ENCODE results near the gene SLX9.

Gene SLX9

DNA sequence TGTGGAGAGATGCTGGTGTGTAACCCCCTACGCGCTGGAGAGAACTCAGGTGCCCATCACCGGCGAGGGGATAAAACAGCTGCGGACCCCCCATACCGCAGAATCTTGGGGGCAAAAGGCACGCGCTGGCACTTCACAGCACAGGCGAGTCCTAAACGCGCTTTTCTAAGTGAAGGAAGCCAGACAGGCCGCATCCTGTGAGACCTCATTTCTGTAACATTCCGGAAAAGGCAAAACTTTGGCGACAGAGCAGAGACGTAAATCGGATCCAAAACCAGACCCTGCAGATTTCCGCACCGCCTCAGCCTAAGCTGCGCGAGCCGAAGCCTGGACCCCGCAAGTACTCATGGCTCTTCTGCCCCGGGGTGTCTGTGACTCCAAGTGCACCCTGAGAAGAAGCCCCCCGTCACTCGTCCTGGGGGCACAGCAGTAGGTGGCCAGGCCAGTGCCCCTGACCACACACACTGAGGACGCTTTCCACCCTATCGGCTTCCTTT is 60.9 kb downstream of the SLX9 start:
- no peaks in the 10 kb centered on the region for H3K4me1 ChIP-seq (ENCODE audit: insufficient read depth, low read length)
- no peak overlapping the region for H3K9ac ChIP-seq (ENCODE audit: low read depth, low read length)
- H3K27ac ChIP-seq (ENCODE audit: low read depth, low read length): no peak overlapping the region

DNA sequence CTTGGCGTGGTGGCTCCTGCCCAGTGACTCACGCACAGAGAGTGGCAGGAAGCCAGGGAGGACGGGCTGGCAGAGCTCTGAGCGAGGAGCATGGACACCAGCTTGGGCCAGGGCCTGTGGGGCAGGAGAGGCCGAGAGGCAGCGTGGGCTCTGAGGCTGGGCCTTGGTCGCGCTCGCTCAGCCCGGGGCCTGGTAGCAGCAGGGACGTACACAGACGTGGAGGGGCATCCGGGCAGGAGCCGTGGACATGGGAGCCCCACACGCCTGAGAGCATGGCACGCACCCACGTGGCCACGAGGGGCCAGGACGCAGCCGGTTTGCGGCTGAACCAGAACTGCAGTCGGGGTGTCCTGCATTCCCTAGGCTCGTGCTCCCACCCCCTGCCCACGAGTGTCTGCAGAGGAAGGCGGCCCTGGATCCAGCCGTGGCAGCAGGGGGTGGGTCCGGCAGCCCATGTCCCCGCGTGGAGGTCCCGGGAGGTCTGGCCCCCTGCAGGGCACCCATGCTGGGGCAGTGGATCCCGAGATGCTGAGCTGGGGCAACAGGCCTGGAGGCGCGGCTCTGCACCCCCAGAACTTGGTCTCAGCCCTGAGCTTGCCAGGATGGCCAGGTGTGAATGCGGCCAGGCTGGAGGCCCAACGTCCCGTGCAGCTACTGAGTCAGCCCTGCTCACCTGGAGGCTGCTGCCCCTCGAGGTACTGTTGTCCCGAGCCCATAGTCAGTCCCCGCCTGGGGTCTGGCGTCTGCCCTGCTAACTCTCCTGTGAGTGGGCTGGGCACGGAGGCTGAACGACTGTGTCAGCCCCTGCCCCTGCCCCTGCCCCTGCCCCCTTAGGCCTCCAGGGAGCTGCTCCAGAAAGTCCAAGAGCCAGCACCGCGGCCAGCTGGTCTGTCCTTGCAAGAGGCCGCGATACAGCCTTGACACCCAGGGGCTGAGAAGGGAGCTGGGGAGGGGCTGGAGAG is 61.6 kb downstream of the SLX9 start:
- Histone ChIP-seq H3K36me3 (ENCODE audit: insufficient read depth, low read length) (no peaks in the 10 kb centered on the region), H3K9me3 (ENCODE audit: insufficient read depth, low read depth, low read length) (no peaks in the 10 kb centered on the region), H3K27me3 (ENCODE audit: insufficient read depth, low read length) (no peaks in the 10 kb centered on the region), H3K27ac (ENCODE audit: low read depth, low read length) (no peak overlapping the region), H3K4me3 (ENCODE audit: low read length) (no peak overlapping the region), H3K9ac (ENCODE audit: low read depth, low read length) (no peak overlapping the region), H3K4me1 (ENCODE audit: insufficient read depth, low read length) (no peaks in the 10 kb centered on the region)
- 87% methylated on average over 46 of the region's 46 CpGs for WGBS

More for the DNA sequence above, 60.9 kb downstream of the SLX9 start:
- Histone ChIP-seq H3K4me3 (ENCODE audit: low read length) (no peak overlapping the region), H3K9me3 (ENCODE audit: insufficient read depth, low read depth, low read length) (no peaks in the 10 kb centered on the region), H3K36me3 (ENCODE audit: insufficient read depth, low read length) (no peaks in the 10 kb centered on the region), H3K27me3 (ENCODE audit: insufficient read depth, low read length) (no peaks in the 10 kb centered on the region)
- WGBS: 96% methylated on average over 27 of the region's 27 CpGs

DNA sequence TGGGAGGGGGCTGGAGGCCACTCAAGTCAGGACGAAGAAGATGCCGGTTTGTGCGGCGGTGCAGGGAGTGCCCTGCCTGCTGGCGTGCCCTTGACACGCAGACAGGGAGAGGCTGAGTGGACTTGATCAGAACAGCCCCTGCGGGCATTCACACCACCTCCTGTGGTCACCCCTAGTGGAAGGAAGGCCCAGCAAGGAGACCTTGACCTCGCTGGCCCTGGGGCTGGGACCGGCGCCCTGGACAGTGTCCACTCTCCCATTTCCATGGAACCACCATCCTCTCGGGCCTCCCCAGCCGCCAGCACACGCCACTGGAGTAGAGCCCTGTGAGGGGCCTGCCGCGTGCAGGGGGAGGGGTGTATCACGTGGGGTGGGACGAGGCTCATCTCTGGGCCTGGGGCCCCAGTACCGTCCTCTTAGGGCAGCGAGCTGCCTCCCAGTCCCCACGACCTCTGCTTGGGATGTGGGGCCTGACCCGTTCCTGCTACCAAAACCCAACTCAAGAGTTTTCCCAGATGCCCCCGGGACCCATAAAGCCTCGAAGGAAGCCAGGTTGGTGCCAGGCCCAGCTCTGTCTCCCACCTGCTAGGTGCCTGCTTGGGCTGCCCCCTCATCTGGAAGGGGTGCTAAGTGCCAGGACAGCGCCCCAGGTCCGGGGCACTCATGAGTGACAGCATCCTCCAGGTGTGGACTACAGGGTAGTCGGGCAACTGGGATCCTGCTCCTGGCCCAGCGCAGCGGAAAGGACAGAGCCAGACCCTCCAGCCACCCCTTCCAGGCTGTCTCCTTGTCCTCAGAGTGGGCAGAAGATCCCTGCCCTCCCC is 62.8 kb downstream of the SLX9 start:
- no peaks in the 10 kb centered on the region for H3K27me3 ChIP-seq (ENCODE audit: insufficient read depth, low read length)
- no peaks in the 10 kb centered on the region for H3K4me1 ChIP-seq (ENCODE audit: insufficient read depth, low read length)
- WGBS: 89% methylated on average over 28 of the region's 28 CpGs
- no peaks in the 10 kb centered on the region for H3K36me3 ChIP-seq (ENCODE audit: insufficient read depth, low read length)
- no peak overlapping the region for H3K4me3 ChIP-seq (ENCODE audit: low read length)
- H3K27ac ChIP-seq (ENCODE audit: low read depth, low read length): no peak overlapping the region
- H3K9me3 ChIP-seq (ENCODE audit: insufficient read depth, low read depth, low read length): no peaks in the 10 kb centered on the region
- no peak overlapping the region for H3K9ac ChIP-seq (ENCODE audit: low read depth, low read length)

DNA sequence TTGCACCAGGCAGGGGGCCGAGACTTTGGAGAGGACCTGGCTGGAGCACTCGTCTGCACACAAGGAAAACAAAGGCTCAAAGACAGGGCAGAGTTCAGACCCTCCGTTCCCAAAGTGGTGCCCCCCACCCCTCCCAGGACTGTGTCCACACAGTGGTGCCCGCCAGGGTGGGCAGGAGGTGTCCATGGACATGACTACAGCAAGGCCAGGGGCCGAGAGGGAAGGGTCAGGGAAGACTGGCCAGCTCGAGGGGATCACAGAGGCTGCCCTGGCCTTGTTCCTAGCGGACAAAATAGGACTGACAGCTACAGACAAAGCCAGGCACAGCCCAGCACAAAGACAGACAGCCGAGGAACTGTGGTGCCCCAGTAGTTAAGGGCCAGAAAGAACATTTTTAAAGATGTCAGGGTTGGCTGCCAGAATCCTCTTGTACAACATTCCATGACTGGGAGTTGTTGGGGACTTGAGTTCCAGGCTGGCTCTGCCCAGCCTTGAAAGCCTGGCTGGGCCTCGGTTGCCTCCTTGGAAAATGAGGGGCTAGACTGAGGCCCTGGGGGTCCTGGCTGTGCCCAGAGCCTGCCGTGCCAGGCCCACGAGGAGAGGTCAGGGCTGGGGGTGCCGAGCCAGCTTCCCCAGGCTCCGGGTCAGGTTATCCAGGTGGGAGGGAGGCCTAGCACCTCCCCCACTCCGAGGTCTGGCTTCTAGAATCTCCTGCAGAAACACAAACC is 63.7 kb downstream of the SLX9 start:
- Histone ChIP-seq H3K27me3 (ENCODE audit: insufficient read depth, low read length) (no peaks in the 10 kb centered on the region), H3K9me3 (ENCODE audit: insufficient read depth, low read depth, low read length) (no peaks in the 10 kb centered on the region), H3K27ac (ENCODE audit: low read depth, low read length) (no peak overlapping the region), H3K36me3 (ENCODE audit: insufficient read depth, low read length) (no peaks in the 10 kb centered on the region), H3K9ac (ENCODE audit: low read depth, low read length) (no peak overlapping the region), H3K4me3 (ENCODE audit: low read length) (no peak overlapping the region), H3K4me1 (ENCODE audit: insufficient read depth, low read length) (no peaks in the 10 kb centered on the region)
- 78% methylated on average over 14 of the region's 14 CpGs for WGBS

DNA sequence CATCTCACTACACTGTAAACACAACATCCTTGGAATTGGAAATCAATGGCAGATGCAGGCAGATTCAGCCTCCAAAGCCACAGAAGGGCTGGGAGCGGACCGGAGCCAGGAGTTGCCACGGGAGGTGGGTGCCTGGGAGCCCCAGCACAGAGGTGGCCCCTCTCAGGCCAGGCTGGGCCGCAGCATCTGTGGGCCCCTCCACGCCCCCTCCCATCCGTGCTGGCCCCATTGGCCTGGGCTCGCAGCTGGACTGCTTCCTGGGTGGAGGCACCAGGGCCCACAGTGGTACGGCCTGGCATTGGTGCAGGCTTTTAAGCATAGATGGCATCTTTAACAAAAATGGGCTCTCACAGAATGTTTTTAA is 64.2 kb downstream of the SLX9 start:
- no peaks in the 10 kb centered on the region for H3K27me3 ChIP-seq (ENCODE audit: insufficient read depth, low read length)
- H3K27ac ChIP-seq (ENCODE audit: low read depth, low read length): no peak overlapping the region
- no peak overlapping the region for H3K9ac ChIP-seq (ENCODE audit: low read depth, low read length)
- no peaks in the 10 kb centered on the region; the same call in 1 of the 2 replicates for H3K9me3 ChIP-seq (ENCODE audit: insufficient read depth, low read depth, low read length)
- no peaks in the 10 kb centered on the region for H3K36me3 ChIP-seq (ENCODE audit: insufficient read depth, low read length)
- no peaks in the 10 kb centered on the region for H3K4me1 ChIP-seq (ENCODE audit: insufficient read depth, low read length)
- no peak overlapping the region for H3K4me3 ChIP-seq (ENCODE audit: low read length)
- WGBS: 93% methylated on average over 8 of the region's 8 CpGs

DNA sequence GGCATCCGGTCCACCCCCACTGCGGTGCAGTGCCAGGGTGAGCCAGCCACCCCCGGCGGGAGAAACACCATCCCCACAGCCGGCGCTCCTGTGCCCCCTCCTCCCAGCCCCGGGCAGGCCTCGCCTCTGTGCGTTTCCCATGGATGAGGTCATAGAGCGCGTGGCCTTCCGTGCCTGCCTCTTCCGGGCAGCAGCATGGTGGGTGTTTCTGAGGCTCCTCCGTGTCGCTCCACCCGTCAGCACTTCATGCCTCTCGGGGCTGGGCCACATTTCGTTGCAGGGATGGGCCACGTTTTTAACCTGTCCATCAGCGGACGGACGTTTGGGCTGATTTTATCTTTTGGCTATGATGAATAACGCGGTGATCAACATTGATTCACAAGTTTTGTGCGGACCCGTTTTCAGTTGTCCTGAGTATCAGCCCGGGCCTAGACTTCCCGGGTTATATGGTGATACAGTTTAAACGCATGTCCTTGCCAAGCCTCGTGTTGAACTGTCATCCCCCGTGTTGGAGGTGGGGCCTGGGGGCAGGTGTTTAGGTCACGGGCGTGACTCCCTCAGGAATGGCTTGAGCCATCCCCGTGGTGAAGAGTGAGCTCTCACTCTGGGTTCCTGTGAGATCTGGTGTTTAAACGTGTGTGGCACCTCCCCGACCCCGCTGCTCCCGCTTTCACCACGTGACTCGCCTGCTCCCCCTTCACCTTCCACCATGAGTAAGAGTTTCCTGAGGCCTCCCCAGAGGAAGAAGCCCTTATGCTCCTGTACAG is 64.8 kb downstream of the SLX9 start:
- H3K27me3 ChIP-seq (ENCODE audit: insufficient read depth, low read length): no peaks in the 10 kb centered on the region
- no peak overlapping the region for H3K9ac ChIP-seq (ENCODE audit: low read depth, low read length)
- no peaks in the 10 kb centered on the region for H3K36me3 ChIP-seq (ENCODE audit: insufficient read depth, low read length)
- H3K9me3 ChIP-seq (ENCODE audit: insufficient read depth, low read depth, low read length): no peaks in the 10 kb centered on the region; the same call in 1 of the 2 replicates
- H3K4me3 ChIP-seq (ENCODE audit: low read length): no peak overlapping the region
- H3K27ac ChIP-seq (ENCODE audit: low read depth, low read length): no peak overlapping the region
- 89% methylated on average over 40 of the region's 40 CpGs for WGBS
- no peaks in the 10 kb centered on the region for H3K4me1 ChIP-seq (ENCODE audit: insufficient read depth, low read length)

DNA sequence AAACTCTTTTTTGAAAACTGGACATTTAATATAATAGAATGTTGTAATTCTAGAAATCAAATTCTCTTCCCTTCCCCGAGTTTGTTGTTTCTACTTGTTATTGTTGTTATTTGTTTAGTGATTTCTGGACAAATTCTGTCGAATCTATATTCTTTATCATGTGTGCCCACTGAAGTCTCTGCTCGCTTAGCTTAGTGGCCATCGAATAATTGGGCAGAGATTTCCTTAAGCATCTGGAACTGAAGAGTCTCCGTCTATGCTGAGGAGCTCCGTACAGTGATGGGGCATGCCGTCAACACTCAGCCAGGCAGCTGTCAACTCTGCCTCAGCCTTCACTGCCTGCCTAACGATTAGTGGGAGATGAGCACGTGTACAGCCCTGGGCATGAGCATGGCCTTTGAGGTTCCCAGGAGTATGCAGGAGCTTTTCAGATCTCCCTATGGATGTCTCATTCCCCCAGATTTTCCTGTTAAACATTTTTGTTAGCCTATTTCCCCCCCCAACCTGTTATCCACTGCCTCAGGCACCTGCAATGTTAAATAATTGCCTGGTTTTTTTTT is 66.8 kb downstream of the SLX9 start:
- peaks cover 5% of the 10 kb centered on the region; the same call in 1 of the 2 replicates for H3K27me3 ChIP-seq (ENCODE audit: insufficient read depth, low read length)
- peaks cover 15% of the 10 kb centered on the region for H3K4me1 ChIP-seq (ENCODE audit: insufficient read depth, low read length)
- no peaks in the 10 kb centered on the region for H3K36me3 ChIP-seq (ENCODE audit: insufficient read depth, low read length)
- H3K9ac ChIP-seq (ENCODE audit: low read depth, low read length): no peak overlapping the region
- WGBS: 89% methylated on average over 8 of the region's 9 CpGs
- H3K4me3 ChIP-seq (ENCODE audit: low read length): no peak overlapping the region
- H3K9me3 ChIP-seq (ENCODE audit: insufficient read depth, low read depth, low read length): no peaks in the 10 kb centered on the region; the same call in 1 of the 2 replicates
- no peak overlapping the region for H3K27ac ChIP-seq (ENCODE audit: low read depth, low read length)

DNA sequence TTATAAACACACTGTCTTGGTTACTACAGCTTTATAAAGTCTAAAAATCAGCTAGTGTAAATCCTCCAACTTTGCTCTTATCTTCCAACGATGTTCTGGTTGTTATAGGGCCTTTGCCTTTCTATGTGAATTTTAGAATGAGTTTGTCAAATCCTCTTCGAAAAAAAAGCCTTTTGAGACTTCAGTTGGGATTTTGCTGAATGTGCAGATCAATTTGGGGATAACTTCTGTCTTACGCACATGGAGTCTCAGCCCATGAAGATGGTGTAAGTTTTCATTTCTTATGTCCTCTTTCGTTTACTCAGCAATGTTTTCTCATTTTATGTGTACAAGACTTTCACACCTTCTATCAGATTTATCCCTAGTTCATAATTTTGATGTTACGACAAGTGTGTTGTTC is 69.8 kb downstream of the SLX9 start:
- Histone ChIP-seq H3K4me1 (ENCODE audit: insufficient read depth, low read length) (peaks cover 30% of the 10 kb centered on the region), H3K36me3 (ENCODE audit: insufficient read depth, low read length) (no peaks in the 10 kb centered on the region), H3K4me3 (ENCODE audit: low read length) (no peak overlapping the region), H3K27ac (ENCODE audit: low read depth, low read length) (no peak overlapping the region), H3K9me3 (ENCODE audit: insufficient read depth, low read depth, low read length) (no peaks in the 10 kb centered on the region; the same call in 1 of the 2 replicates), H3K27me3 (ENCODE audit: insufficient read depth, low read length) (peaks cover 5% of the 10 kb centered on the region; the same call in 1 of the 2 replicates), H3K9ac (ENCODE audit: low read depth, low read length) (no peak overlapping the region)
- 96% methylated on average over 5 of the region's 5 CpGs for WGBS

DNA sequence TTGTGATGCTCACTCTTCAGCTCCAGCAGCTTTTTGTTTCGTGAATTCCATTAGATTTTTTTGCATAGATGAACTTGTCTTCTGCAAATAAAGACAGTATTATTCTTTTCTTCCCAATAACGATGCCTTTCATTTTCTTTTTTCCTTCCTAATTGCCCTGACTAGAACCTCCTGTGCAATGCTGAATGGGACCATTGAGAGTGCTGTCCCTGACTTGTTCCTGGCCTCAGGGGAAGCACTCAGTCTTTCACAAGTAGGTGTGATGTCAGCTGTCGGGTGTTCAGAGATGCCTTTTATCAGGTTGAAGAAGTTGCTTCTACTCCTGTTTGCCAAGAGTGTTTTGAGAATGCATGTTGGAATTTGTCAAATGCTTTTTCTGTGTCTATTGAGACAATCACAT is 70.3 kb downstream of the SLX9 start:
- Histone ChIP-seq H3K4me3 (ENCODE audit: low read length) (no peak overlapping the region), H3K27me3 (ENCODE audit: insufficient read depth, low read length) (peaks cover 5% of the 10 kb centered on the region; the same call in 1 of the 2 replicates), H3K27ac (ENCODE audit: low read depth, low read length) (no peak overlapping the region), H3K4me1 (ENCODE audit: insufficient read depth, low read length) (peaks cover 30% of the 10 kb centered on the region), H3K9ac (ENCODE audit: low read depth, low read length) (no peak overlapping the region), H3K36me3 (ENCODE audit: insufficient read depth, low read length) (no peaks in the 10 kb centered on the region), H3K9me3 (ENCODE audit: insufficient read depth, low read depth, low read length) (no peaks in the 10 kb centered on the region; the same call in 1 of the 2 replicates)
- WGBS: 57% methylated on average over 3 of the region's 3 CpGs

DNA sequence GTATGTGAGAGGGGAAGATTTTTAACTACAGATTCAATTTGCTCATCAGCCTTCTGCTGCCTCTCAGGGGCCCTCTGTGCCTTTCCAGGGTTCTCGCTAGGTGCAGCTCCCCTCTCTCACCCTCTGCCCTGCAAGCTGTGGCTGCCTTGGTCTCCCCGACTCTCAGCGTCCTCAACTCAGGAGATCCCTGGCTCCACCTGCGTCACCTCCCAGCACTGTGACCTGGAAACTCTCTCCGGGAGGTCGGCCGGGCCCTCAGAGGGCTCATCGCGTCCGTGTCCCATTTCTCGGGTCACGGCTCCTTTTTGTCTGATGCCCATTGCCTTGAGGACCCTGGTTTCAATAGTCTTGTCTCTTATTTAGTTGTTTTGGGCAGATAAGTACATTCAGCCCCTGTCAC is 71.0 kb downstream of the SLX9 start:
- WGBS: 87% methylated on average over 12 of the region's 12 CpGs
- no peaks in the 10 kb centered on the region for H3K36me3 ChIP-seq (ENCODE audit: insufficient read depth, low read length)
- H3K4me3 ChIP-seq (ENCODE audit: low read length): no peak overlapping the region
- no peak overlapping the region for H3K9ac ChIP-seq (ENCODE audit: low read depth, low read length)
- H3K27ac ChIP-seq (ENCODE audit: low read depth, low read length): no peak overlapping the region
- peaks cover 7% of the 10 kb centered on the region for H3K27me3 ChIP-seq (ENCODE audit: insufficient read depth, low read length)
- H3K9me3 ChIP-seq (ENCODE audit: insufficient read depth, low read depth, low read length): no peaks in the 10 kb centered on the region; the same call in 1 of the 2 replicates
- H3K4me1 ChIP-seq (ENCODE audit: insufficient read depth, low read length): peaks cover 30% of the 10 kb centered on the region

All from HUES64 (cell line).